B cell (primary cell): ENCODE results near the gene SCUBE1.
"Not testable (repeated sequence)": the region's sequence is repeated elsewhere in the genome, so short reads cannot be mapped to it uniquely, and the experiment has no call there.

Source experiments
- EZH2 ChIP-seq: IDR thresholded peaks from 2 replicates; pipeline ENCODE4 v1.6.1; 2012; ENCODE audit warnings: borderline replicate concordance, low read depth, mild to moderate bottlenecking, moderate library complexity, low read length; ENCODE audit not compliant: insufficient read depth, poor library complexity, severe bottlenecking
- TF ChIP-seq, protein P1 (sequence below): fragments of 200-600 bp; IDR thresholded peaks from one replicate; pipeline ENCODE4 v1.8.0; 2022; ENCODE audit warnings: antibody characterized with exemption, mild to moderate bottlenecking

DNA sequence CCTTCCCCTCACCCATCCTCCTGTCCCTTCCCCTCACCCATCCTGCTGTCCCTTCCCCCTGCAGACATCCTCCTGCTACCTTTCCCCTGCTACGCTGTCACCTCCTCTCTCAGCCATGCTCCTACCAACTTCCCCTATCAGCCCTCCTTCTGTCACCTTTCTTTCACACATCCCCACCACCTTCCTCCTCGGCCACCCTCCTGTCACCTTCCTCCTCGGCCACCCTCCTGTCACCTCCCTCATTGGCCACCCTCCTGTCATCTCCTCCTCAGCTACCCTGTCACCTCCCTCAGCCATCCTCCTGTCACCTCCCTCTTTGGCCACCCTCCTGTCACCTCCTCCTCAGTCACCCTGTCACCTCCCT lies 62.7 kb downstream of the SCUBE1 start:
- TF ChIP-seq, protein P1, sequence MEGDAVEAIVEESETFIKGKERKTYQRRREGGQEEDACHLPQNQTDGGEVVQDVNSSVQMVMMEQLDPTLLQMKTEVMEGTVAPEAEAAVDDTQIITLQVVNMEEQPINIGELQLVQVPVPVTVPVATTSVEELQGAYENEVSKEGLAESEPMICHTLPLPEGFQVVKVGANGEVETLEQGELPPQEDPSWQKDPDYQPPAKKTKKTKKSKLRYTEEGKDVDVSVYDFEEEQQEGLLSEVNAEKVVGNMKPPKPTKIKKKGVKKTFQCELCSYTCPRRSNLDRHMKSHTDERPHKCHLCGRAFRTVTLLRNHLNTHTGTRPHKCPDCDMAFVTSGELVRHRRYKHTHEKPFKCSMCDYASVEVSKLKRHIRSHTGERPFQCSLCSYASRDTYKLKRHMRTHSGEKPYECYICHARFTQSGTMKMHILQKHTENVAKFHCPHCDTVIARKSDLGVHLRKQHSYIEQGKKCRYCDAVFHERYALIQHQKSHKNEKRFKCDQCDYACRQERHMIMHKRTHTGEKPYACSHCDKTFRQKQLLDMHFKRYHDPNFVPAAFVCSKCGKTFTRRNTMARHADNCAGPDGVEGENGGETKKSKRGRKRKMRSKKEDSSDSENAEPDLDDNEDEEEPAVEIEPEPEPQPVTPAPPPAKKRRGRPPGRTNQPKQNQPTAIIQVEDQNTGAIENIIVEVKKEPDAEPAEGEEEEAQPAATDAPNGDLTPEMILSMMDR: not testable (repeated sequence)
- not testable (repeated sequence) for TF ChIP-seq EZH2
